ENCODE results near the gene THAP4. TPM values are rescaled to one million over a fixed set of nuclear protein-coding genes. Genes with fewer than 3 reads are reported as not detected.

Gene THAP4
- total RNA-seq, 1 donor from 2014 or later: 59.1 TPM

DNA sequence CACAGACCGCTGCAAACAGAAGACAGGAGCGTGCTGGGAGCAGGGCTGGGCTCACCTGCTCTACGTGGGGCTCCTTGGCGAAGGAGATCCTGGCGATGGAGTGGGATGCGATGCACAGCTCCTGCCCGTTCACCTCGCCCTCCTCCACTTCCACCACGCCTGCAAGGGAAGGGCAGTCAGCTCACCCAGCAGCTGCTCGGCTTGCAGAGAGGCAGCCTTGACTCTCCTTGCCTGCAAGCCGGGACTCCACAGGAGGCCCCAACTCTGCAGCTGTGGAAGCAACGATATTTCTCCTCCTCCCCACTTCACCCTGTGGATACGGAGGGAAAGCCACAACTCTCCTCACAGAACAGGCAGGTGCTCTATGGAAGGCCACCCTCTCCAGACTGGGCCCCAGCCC, 35.1 kb downstream of the THAP4 start:
- Mint-ChIP-seq H3K4me3 (no peak overlapping the region), H3K9me3 (no peaks in the 10 kb centered on the region), H3K27me3 (ENCODE audit: low read depth) (no peaks in the 10 kb centered on the region), H3K27ac (ENCODE audit: unreplicated experiment) (no peak overlapping the region), H3K36me3 (ENCODE audit: low read depth) (peaks cover 8% of the 10 kb centered on the region), H3K4me1 (no peaks in the 10 kb centered on the region)
- TF ChIP-seq, protein P1, sequence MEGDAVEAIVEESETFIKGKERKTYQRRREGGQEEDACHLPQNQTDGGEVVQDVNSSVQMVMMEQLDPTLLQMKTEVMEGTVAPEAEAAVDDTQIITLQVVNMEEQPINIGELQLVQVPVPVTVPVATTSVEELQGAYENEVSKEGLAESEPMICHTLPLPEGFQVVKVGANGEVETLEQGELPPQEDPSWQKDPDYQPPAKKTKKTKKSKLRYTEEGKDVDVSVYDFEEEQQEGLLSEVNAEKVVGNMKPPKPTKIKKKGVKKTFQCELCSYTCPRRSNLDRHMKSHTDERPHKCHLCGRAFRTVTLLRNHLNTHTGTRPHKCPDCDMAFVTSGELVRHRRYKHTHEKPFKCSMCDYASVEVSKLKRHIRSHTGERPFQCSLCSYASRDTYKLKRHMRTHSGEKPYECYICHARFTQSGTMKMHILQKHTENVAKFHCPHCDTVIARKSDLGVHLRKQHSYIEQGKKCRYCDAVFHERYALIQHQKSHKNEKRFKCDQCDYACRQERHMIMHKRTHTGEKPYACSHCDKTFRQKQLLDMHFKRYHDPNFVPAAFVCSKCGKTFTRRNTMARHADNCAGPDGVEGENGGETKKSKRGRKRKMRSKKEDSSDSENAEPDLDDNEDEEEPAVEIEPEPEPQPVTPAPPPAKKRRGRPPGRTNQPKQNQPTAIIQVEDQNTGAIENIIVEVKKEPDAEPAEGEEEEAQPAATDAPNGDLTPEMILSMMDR (conservative IDR thresholded peaks at IDR 0.05): no peak
- no peak for DNase-seq (ENCODE audit: low read depth, low spot score)

DNA sequence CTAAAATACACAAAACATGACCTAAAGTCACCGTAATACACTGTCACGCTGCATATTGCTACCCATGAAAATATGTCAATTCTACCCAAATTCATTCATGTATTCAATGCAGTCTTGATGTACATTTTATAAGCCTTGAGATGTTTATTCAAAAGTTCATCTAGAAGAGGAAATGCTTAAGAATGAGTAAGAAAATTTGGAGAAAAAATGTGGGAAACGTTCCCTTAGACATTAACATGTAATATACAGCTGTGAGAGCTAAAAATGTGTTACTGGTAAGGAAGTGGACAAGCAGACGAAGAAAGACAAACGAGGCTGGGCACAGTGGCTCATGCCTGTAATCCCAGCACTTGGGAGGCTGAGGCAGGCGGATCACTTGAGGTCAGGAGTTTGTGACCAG, 37.3 kb downstream of the THAP4 start:
- peaks cover 8% of the 10 kb centered on the region for H3K36me3 Mint-ChIP-seq (ENCODE audit: low read depth)
- no peak for DNase-seq (ENCODE audit: low read depth, low spot score)
- no peak overlapping the region for H3K4me3 Mint-ChIP-seq
- H3K27me3 Mint-ChIP-seq (ENCODE audit: low read depth): no peaks in the 10 kb centered on the region
- no peak overlapping the region for H3K27ac Mint-ChIP-seq (ENCODE audit: unreplicated experiment)
- H3K4me1 Mint-ChIP-seq: no peaks in the 10 kb centered on the region
- H3K9me3 Mint-ChIP-seq: no peaks in the 10 kb centered on the region
- TF ChIP-seq, protein P1 (conservative IDR thresholded peaks at IDR 0.05): no peak

DNA sequence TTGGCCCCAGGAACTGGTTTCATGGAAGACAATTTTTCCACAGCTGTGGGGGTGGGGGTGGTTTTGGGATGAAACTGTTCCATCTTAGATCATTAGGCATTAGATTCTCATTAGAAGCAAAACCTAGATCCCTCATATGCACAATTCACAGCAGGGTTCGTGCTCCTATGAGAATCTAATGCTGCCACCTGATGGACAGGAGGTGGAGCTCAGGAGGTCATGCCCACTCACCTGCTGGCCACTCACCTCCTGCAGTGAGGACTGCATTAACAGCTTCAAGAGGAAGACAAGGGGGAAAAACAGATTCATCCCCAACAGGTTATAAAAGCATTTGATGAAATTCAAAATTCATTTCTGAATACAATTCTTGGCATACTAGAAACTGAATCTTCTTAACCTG, 38.5 kb downstream of the THAP4 start:
- H3K9me3 Mint-ChIP-seq: no peaks in the 10 kb centered on the region
- no peak overlapping the region for H3K4me3 Mint-ChIP-seq
- H3K27ac Mint-ChIP-seq (ENCODE audit: unreplicated experiment): no peak overlapping the region
- H3K27me3 Mint-ChIP-seq (ENCODE audit: low read depth): no peaks in the 10 kb centered on the region
- peaks cover 8% of the 10 kb centered on the region for H3K36me3 Mint-ChIP-seq (ENCODE audit: low read depth)
- no peak for DNase-seq (ENCODE audit: low read depth, low spot score)
- no peaks in the 10 kb centered on the region for H3K4me1 Mint-ChIP-seq
- TF ChIP-seq, protein P1 (conservative IDR thresholded peaks at IDR 0.05): peak; percentile 34

DNA sequence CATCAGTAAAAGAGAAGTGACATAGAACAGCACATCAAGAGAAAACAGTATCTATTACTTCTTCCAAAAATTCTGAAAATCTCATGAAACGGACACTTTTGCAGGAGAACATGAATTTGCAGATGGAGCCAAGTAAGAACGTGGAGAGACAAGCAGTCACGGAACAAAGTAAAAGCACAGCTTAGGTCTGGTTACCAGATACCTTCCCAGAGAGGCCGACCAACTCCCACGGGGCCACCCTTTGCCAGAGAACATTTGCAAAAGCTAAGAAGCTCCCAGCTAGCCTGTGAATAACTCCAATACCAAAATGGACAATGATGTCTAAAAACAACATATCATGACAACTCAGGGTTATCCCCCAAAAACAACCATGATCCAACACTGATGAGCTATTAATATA, 38.9 kb downstream of the THAP4 start:
- TF ChIP-seq, protein P1 (conservative IDR thresholded peaks at IDR 0.05): no peak
- H3K27ac Mint-ChIP-seq (ENCODE audit: unreplicated experiment): no peak overlapping the region
- H3K9me3 Mint-ChIP-seq: no peaks in the 10 kb centered on the region
- H3K27me3 Mint-ChIP-seq (ENCODE audit: low read depth): no peaks in the 10 kb centered on the region
- H3K4me3 Mint-ChIP-seq: no peak overlapping the region
- H3K4me1 Mint-ChIP-seq: no peaks in the 10 kb centered on the region
- H3K36me3 Mint-ChIP-seq (ENCODE audit: low read depth): peaks cover 8% of the 10 kb centered on the region
- DNase-seq (ENCODE audit: low read depth, low spot score): no peak

DNA sequence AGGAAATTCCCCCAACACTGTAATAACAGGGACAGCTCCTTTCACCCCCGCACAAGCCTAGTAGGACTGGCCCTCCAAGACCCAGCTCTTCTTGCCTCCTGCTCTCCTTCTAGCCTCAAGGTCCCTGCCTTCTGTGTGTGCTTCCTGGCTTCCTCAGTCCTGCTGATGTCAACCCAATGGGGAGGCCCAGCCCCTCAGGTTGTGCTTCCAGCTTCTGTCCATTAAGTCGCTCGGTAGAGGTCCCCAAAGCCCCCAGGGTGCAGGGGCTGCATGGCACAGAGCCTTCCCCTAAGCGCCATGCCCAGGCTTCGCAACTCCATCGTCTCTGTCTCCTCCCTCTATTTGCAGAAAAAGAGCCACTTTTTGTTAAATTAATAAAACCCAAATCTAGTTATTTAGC, 39.4 kb downstream of the THAP4 start:
- no peak overlapping the region for H3K4me3 Mint-ChIP-seq
- H3K27ac Mint-ChIP-seq (ENCODE audit: unreplicated experiment): no peak overlapping the region
- no peaks in the 10 kb centered on the region for H3K27me3 Mint-ChIP-seq (ENCODE audit: low read depth)
- peaks cover 8% of the 10 kb centered on the region for H3K36me3 Mint-ChIP-seq (ENCODE audit: low read depth)
- TF ChIP-seq, protein P1 (conservative IDR thresholded peaks at IDR 0.05): no peak
- no peak for DNase-seq (ENCODE audit: low read depth, low spot score)
- H3K9me3 Mint-ChIP-seq: no peaks in the 10 kb centered on the region
- no peaks in the 10 kb centered on the region for H3K4me1 Mint-ChIP-seq
